HG02798 (cell line): ENCODE results near the gene GPSM1.

Experiments used
- ATAC-seq: cut with Tn5 transposase; IDR thresholded peaks from one replicate; pipeline ENCODE4 v1.9.1; 2021; ENCODE audit warnings: mild to moderate bottlenecking; ENCODE audit not compliant: unreplicated experiment, poor library complexity

The GPSM1 gene

GRCh38 chr9:136329636-136330405, 2.5 kb downstream of the GPSM1 start:
- no peak for ATAC-seq

GRCh38 chr9:136330406-136330990, 3.2 kb downstream of the GPSM1 start:
- ATAC-seq: no peak

- ATAC-seq: no peak
Measured at GRCh38 chr9:136331030-136331429, 3.7 kb downstream of the GPSM1 start.

- no peak for ATAC-seq
Measured at GRCh38 chr9:136331556-136332481, 4.5 kb downstream of the GPSM1 start.

GRCh38 chr9:136332482-136332983, 5.2 kb downstream of the GPSM1 start:
- no peak for ATAC-seq

- ATAC-seq: no peak
Measured at GRCh38 chr9:136333045-136333444, 5.7 kb downstream of the GPSM1 start.

GRCh38 chr9:136333486-136333885, 6.1 kb downstream of the GPSM1 start:
- no peak for ATAC-seq

- ATAC-seq: no peak
Measured at GRCh38 chr9:136334541-136334940, 7.2 kb downstream of the GPSM1 start.

GRCh38 chr9:136335296-136336155, 8.2 kb downstream of the GPSM1 start:
- no peak for ATAC-seq

GRCh38 chr9:136336156-136336870, 9.0 kb downstream of the GPSM1 start:
- no peak for ATAC-seq

GRCh38 chr9:136336881-136337280, 9.5 kb downstream of the GPSM1 start:
- no peak for ATAC-seq

- ATAC-seq: no peak
Measured at GRCh38 chr9:136337416-136338395, 10.4 kb downstream of the GPSM1 start.

- no peak for ATAC-seq
Measured at GRCh38 chr9:136338511-136338910, 11.2 kb downstream of the GPSM1 start.

- peak; percentile 42 for ATAC-seq
Measured at GRCh38 chr9:136339173-136339957, 12.0 kb downstream of the GPSM1 start.

GRCh38 chr9:136339958-136340310, 12.6 kb downstream of the GPSM1 start:
- no peak for ATAC-seq

- no peak for ATAC-seq
Measured at GRCh38 chr9:136340356-136341041, 13.2 kb downstream of the GPSM1 start.
